Measurements from ENCODE around the gene CXorf66. TPM values are rescaled to one million over a fixed set of nuclear protein-coding genes. Genes with fewer than 3 reads are reported as not detected.

CXorf66 gene
- total and polyA plus RNA-seq, 2 of the 8 experiments (the other 6 are each of a cell fraction or from before 2014, with no cell fraction given): not detected

DNA sequence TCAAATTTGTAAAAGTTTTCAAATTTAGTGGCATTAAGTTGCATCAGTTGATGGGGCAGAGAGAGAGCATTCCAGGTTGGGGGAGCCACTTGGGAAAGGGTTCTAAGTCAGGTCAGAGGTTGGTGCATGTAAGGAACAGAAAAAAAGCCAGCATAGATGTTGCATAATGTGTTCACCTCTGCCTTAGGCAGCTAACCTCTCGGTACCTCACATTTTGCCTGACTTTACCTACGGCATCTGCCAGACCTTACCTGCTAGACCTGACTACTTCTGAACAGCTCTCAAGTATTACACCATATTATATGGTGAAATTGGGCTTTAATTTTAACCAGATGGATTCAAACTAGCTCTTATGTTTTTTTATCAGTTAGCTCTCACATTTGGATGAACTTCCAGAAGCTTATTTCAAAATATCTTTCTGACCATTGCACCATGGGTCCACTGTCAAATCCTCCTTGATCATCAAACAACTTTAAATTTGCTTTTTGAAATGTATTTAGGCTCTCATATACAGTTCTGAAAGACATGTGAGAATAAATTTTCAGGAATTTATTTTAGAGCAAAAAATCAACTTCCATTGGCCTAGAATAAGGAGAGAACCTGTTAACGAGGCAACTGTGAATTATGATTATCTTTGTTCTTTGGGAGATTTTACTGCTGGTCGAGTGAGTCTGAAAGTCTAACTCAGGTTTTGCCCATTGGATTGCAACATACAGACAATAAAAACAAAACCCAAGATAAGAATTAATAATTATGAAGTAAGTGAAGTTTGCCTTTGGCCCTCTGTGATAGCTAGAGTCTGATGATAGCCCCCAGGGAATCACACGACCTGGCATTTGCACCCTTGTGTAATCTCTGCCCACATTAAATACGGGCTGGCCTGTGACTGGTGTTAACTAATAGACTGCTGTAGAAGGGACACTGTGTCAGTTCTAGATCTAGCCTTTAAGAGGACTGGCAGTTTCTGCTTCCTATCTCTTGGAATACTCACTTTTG is 7.6 kb upstream of the CXorf66 start:
- H4K91ac ChIP-seq (replicated peaks; ENCODE audit: insufficient read length, low read length): no peak overlapping the region
- no peaks in the 10 kb centered on the region for H3K27me3 ChIP-seq (replicated peaks in 1 of 4; ENCODE audit: control insufficient read depth in 3 of 4, extremely low read depth in 1 of 4, insufficient read depth in 3 of 4, low read length in 3 of 4)
- no peak overlapping the region for H2BK5ac ChIP-seq (ENCODE audit: low read depth, low read length)
- no peaks in the 10 kb centered on the region for H3K23me2 ChIP-seq (ENCODE audit: low read depth, low read length)
- ChIA-PET POLR2A (ENCODE audit: partially characterized antibody) (no interaction called here), CTCF (ENCODE audit: partially characterized antibody) (interaction anchor here (0.7 kb wide), 1 partner anchor 151 kb away, joined by 5 read pairs; no protein-coding TSS in a partner anchor)
- no peak for FAIRE-seq
- no peak overlapping the region for H2BK12ac ChIP-seq (ENCODE audit: low read depth, low read length)
- H3K9me3 ChIP-seq (ENCODE audit: insufficient read depth in 2 of 2, low read depth in 1 of 2, low read length in 1 of 2): no peaks in the 10 kb centered on the region
- no peak overlapping the region for H3K23ac ChIP-seq (ENCODE audit: insufficient read length)
- no peak overlapping the region for H2AK5ac ChIP-seq (ENCODE audit: low read depth, low read length)
- no peak overlapping the region for H2BK15ac ChIP-seq (ENCODE audit: low read length)
- no peak overlapping the region for H3K27ac ChIP-seq (ENCODE audit: low read depth, low read length)
- H3K4me3 ChIP-seq (ENCODE audit: extremely low read depth in 1 of 4, insufficient read depth in 2 of 4, low read depth in 3 of 4, low read length in 4 of 4): no peak overlapping the region
- H3K4me1 ChIP-seq (replicated peaks in 1 of 4; ENCODE audit: control insufficient read depth in 3 of 4, insufficient read depth in 4 of 4, low read length in 3 of 4): no peaks in the 10 kb centered on the region; a peak in 1 of 7 replicates
- H3K14ac ChIP-seq (ENCODE audit: insufficient read length): no peak overlapping the region
- no peak for TF ChIP-seq POU5F1 (IDR thresholded peaks at IDR 0.05; ENCODE audit: low read depth, low read length)
- no peak for TF ChIP-seq HDAC2 (IDR thresholded peaks at IDR 0.05; ENCODE audit: borderline replicate concordance in 1 of 2, low read depth in 2 of 2, low read length in 2 of 2)
- no peak for TF ChIP-seq KDM4A (IDR thresholded peaks at IDR 0.05; ENCODE audit: low read depth, low read length, severe bottlenecking)
- no peak for TF ChIP-seq RAD21 (IDR thresholded peaks at IDR 0.05 in 1 of 2, conservative IDR thresholded peaks at IDR 0.05 in 1 of 2; ENCODE audit: low read depth in 2 of 2, low read length in 2 of 2)
- no peak for TF ChIP-seq BCL11A (IDR thresholded peaks at IDR 0.05; ENCODE audit: low read depth in 2 of 2, low read length in 2 of 2)
- TF ChIP-seq RXRA (IDR thresholded peaks at IDR 0.05; ENCODE audit: insufficient read depth, low read depth, low read length): no peak
- no peak for TF ChIP-seq JUN (IDR thresholded peaks at IDR 0.05; ENCODE audit: low read depth, low read length)
- TF ChIP-seq TEAD4 (IDR thresholded peaks at IDR 0.05; ENCODE audit: low read depth, low read length): no peak
- TF ChIP-seq JUND (IDR thresholded peaks at IDR 0.05; ENCODE audit: low read length): no peak
- TF ChIP-seq SAP30 (IDR thresholded peaks at IDR 0.05; ENCODE audit: insufficient read depth, insufficient replicate concordance, low read length): no peak
- no peak overlapping the region for H3K4ac ChIP-seq (replicated peaks; ENCODE audit: insufficient read length, low read depth, low read length)
- H2BK20ac ChIP-seq (ENCODE audit: low read length): no peak overlapping the region
- H4K5ac ChIP-seq (ENCODE audit: insufficient read length, low read depth, low read length): no peak overlapping the region
- no peak overlapping the region for H3K56ac ChIP-seq (replicated peaks; ENCODE audit: insufficient read length, low read depth, low read length)
- WGBS, 2 experiments (ENCODE audit: extremely low coverage in 1 of 2, insufficient coverage in 1 of 2, insufficient read length in 1 of 2, insufficient replicate concordance in 2 of 2, low coverage in 1 of 2, low lambda C conversion rate in 2 of 2, missing lambda C conversion rate in 1 of 2): 98% methylated on average over 5 of the region's 6 CpGs; no CpG with 5 or more reads in 1 of the 2 experiments
- no peak overlapping the region for H2AFZ ChIP-seq (ENCODE audit: low read length)
- H4K20me1 ChIP-seq (replicated peaks in 1 of 2; ENCODE audit: control insufficient read depth in 1 of 2, insufficient read depth in 2 of 2, low read length in 2 of 2): no peaks in the 10 kb centered on the region
- no peak overlapping the region for H3K4me2 ChIP-seq (ENCODE audit: insufficient read depth in 1 of 2, low read depth in 2 of 2, low read length in 2 of 2)
- no peak overlapping the region for H4K8ac ChIP-seq (ENCODE audit: extremely low read depth, insufficient read depth, low read length)
- H3K18ac ChIP-seq (ENCODE audit: extremely low read depth, low read length): no peak overlapping the region
- H3K9ac ChIP-seq (replicated peaks in 1 of 4; ENCODE audit: extremely low read depth in 1 of 4, low read depth in 3 of 4, low read length in 3 of 4): no peak overlapping the region
- no peaks in the 10 kb centered on the region for H3K79me1 ChIP-seq (ENCODE audit: low read depth, low read length)
- H3K36me3 ChIP-seq (ENCODE audit: control insufficient read depth in 2 of 4, insufficient read depth in 4 of 4, low read length in 3 of 4): no peaks in the 10 kb centered on the region
- no peaks in the 10 kb centered on the region for H3K79me2 ChIP-seq (ENCODE audit: control insufficient read depth in 1 of 2, insufficient read depth in 2 of 2, low read length in 2 of 2)
- no peak overlapping the region for H2BK120ac ChIP-seq (replicated peaks; ENCODE audit: low read depth, low read length)
- DNase-seq (ENCODE audit: low read depth in 1 of 2, low spot score in 2 of 2): no peak

All from H1 (cell line).